Measurements from ENCODE around the gene KBTBD7. TPM values are rescaled to one million over a fixed set of nuclear protein-coding genes. Genes with fewer than 3 reads are reported as not detected.

Gene KBTBD7
- total and polyA plus RNA-seq, 2 donors (not counting 1 experiment from before 2014, with no cell fraction given), result 0.73 to 9.2 TPM

GRCh38 chr13:41236369-41236768 is 42.0 kb upstream of the KBTBD7 start:
- Histone ChIP-seq H3K9ac (ENCODE audit: low read length) (no peak overlapping the region), H3K79me2 (ENCODE audit: control insufficient read depth, insufficient read depth, low read length) (no peaks in the 10 kb centered on the region), H3K27me3 (replicated peaks in 1 of 4; ENCODE audit: control extremely low read depth in 1 of 4, control insufficient read depth in 3 of 4, insufficient read depth in 4 of 4, low read length in 3 of 4) (no peaks in the 10 kb centered on the region), H3K4me1 (ENCODE audit: control insufficient read depth in 2 of 2, insufficient read depth in 2 of 2, low read length in 2 of 2) (peaks cover 0 to 5% of the 10 kb centered on the region in 2 donors), H3K4me2 (replicated peaks; ENCODE audit: low read depth, low read length, poor library complexity, severe bottlenecking) (no peak overlapping the region), H2AFZ (ENCODE audit: insufficient read depth, low read depth, low read length, poor library complexity, severe bottlenecking) (no peak overlapping the region), H3K9me3 (ENCODE audit: control extremely low read depth in 1 of 3, control insufficient read depth in 2 of 3, insufficient read depth in 1 of 3, low read length in 2 of 3) (no peaks in the 10 kb centered on the region), H3K36me3 (replicated peaks in 1 of 2; ENCODE audit: control extremely low read depth in 1 of 2, control insufficient read depth in 1 of 2, extremely low read depth in 1 of 2, insufficient read depth in 2 of 2, low read length in 1 of 2) (peaks cover 0 to 2% of the 10 kb centered on the region in 2 experiments), H3K4me3 (ENCODE audit: control extremely low read depth in 1 of 5, extremely low read depth in 1 of 5, insufficient read depth in 1 of 5, low read depth in 2 of 5, low read length in 4 of 5) (no peak overlapping the region), H4K20me1 (ENCODE audit: control insufficient read depth, insufficient read depth, low read length, poor library complexity, severe bottlenecking) (no peaks in the 10 kb centered on the region), H3K27ac (ENCODE audit: low read length in 2 of 2) (no peak overlapping the region)
- peaks cover 13% of the 10 kb centered on the region for H3K4me1 Mint-ChIP-seq
- intact Hi-C loops (cut with micrococcal nuclease), result no loop called here
- DNase-seq (no peak), ATAC-seq (ENCODE audit: low read depth) (no peak)
- H3K27me3 Mint-ChIP-seq, result no peaks in the 10 kb centered on the region
- H3K27ac Mint-ChIP-seq, result no peak overlapping the region
- POLR2A ChIA-PET, result no interaction called here
- CTCF ChIA-PET, result interaction anchor here (0.7 kb wide), 1 partner anchor 212 kb away, joined by 3 read pairs; no protein-coding TSS in a partner anchor
- no peaks in the 10 kb centered on the region for H3K9me3 Mint-ChIP-seq (ENCODE audit: insufficient read depth)
- TF ChIP-seq EZH2 (IDR thresholded peaks at IDR 0.05; ENCODE audit: borderline replicate concordance, insufficient read depth, low read depth, low read length, poor library complexity, severe bottlenecking) (no peak), CTCF (IDR thresholded peaks at IDR 0.05) (no peak)
- WGBS (ENCODE audit: insufficient coverage), result no CpG with 5 or more reads among the region's 1 CpG
- H3K4me3 Mint-ChIP-seq, result no peak overlapping the region

- ChIA-PET CTCF (interaction anchor here (1.2 to 2.4 kb wide), 2 partner anchors 10 kb away, joined by 3 to 17 read pairs; no protein-coding TSS in a partner anchor), POLR2A (no interaction called here)
- H3K27me3 Mint-ChIP-seq, result no peaks in the 10 kb centered on the region
- WGBS (ENCODE audit: insufficient coverage), result 75% methylated on average over 1 of the region's 4 CpGs
- Histone ChIP-seq H3K27me3 (replicated peaks in 1 of 4; ENCODE audit: control extremely low read depth in 1 of 4, control insufficient read depth in 3 of 4, insufficient read depth in 4 of 4, low read length in 3 of 4) (no peaks in the 10 kb centered on the region), H3K4me3 (ENCODE audit: control extremely low read depth in 1 of 5, extremely low read depth in 1 of 5, insufficient read depth in 1 of 5, low read depth in 2 of 5, low read length in 4 of 5) (no peak overlapping the region), H3K4me2 (replicated peaks; ENCODE audit: low read depth, low read length, poor library complexity, severe bottlenecking) (no peak overlapping the region), H3K79me2 (ENCODE audit: control insufficient read depth, insufficient read depth, low read length) (no peaks in the 10 kb centered on the region), H3K4me1 (ENCODE audit: control insufficient read depth in 2 of 2, insufficient read depth in 2 of 2, low read length in 2 of 2) (peaks cover 0 to 5% of the 10 kb centered on the region in 2 donors), H3K27ac (ENCODE audit: low read length in 2 of 2) (no peak overlapping the region), H3K9me3 (ENCODE audit: control extremely low read depth in 1 of 3, control insufficient read depth in 2 of 3, insufficient read depth in 1 of 3, low read length in 2 of 3) (no peaks in the 10 kb centered on the region), H4K20me1 (ENCODE audit: control insufficient read depth, insufficient read depth, low read length, poor library complexity, severe bottlenecking) (no peaks in the 10 kb centered on the region), H3K36me3 (replicated peaks in 1 of 2; ENCODE audit: control extremely low read depth in 1 of 2, control insufficient read depth in 1 of 2, extremely low read depth in 1 of 2, insufficient read depth in 2 of 2, low read length in 1 of 2) (peaks cover 3 to 14% of the 10 kb centered on the region in 2 experiments), H3K9ac (ENCODE audit: low read length) (no peak overlapping the region), H2AFZ (ENCODE audit: insufficient read depth, low read depth, low read length, poor library complexity, severe bottlenecking) (no peak overlapping the region)
- DNase-seq, result no peak
- intact Hi-C loops (cut with micrococcal nuclease), result no loop called here
- peaks cover 13% of the 10 kb centered on the region for H3K4me1 Mint-ChIP-seq
- H3K27ac Mint-ChIP-seq, result no peak overlapping the region
- TF ChIP-seq EZH2 (IDR thresholded peaks at IDR 0.05; ENCODE audit: borderline replicate concordance, insufficient read depth, low read depth, low read length, poor library complexity, severe bottlenecking) (no peak), CTCF (IDR thresholded peaks at IDR 0.05) (no peak)
- ATAC-seq (ENCODE audit: low read depth), result no peak
- no peak overlapping the region for H3K4me3 Mint-ChIP-seq
- H3K9me3 Mint-ChIP-seq (ENCODE audit: insufficient read depth), result no peaks in the 10 kb centered on the region
These were observed 38.5 kb upstream of the KBTBD7 start for GRCh38 chr13:41232578-41233480.

Data from B cell (primary cell).